Thyroid gland (tissue), 4 donors: ENCODE results near the gene BAHCC1.

Experiments used
- POLR2A ChIP-seq, 2 donors: fragments of 450-650 bp; IDR thresholded peaks; one replicate each; pipeline ENCODE4 v1.6.1; 2017; ENCODE audit warnings: antibody characterized with exemption in 2 of 2, mild to moderate bottlenecking in 2 of 2, moderate library complexity in 1 of 2
- TF ChIP-seq, protein P1 (sequence below), 6 experiments: fragments of 200-600 bp in 3 of 6; fragments of 450-650 bp in 3 of 6; sonication (generic) in 3 of 6; IDR thresholded peaks; one replicate each; pipeline ENCODE4 v1.5.1; 2016 to 2019; ENCODE audit warnings: antibody characterized with exemption in 6 of 6, mild to moderate bottlenecking in 2 of 6, inconsistent platforms in 1 of 6, moderate library complexity in 1 of 6

DNA sequence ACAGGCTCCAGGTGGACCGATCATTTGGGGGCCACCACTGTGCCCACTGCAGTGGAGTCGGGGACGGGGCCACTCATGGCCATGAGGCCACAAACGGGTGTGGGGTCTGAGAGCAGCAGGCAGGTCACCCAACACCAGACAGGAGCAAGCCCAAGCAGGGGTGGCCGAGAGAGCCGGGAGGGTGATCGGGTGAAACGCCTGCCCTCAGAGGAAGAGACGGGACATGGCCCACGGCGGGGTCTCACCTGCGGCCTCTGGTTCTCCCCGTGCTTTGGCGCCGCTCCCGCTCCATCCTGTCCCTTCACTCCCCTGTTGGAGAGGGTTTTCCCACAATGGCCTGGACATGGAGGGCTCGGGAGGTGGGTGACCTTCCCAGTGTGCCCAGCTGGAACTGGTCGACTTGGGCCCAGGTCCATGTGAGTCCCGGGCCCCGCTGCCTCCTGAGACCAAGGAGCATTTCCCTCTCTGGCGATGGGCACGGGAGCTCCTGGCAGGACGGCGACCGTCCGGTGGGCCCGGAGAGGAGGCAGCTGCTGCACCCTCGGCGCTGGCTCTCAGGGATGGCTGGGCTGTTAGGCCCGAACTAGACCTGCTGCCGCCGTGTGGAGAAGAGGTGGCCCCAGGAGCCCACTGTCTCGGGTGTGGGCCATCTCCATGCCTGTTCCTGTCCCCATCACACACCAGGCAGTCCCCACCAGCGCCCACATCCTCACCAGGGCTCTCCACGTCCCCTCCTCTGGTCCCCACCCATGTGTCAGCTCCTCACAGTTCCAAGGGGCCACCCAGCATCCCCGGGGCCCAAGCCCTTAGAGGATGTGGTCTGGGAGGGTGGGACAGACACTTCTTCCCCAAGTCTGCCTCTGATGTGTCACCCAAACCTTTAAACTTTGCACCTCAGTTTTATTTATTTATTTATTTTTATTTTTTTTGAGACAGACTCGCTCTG is 13.4 kb upstream of the BAHCC1 start:
- TF ChIP-seq, protein P1, sequence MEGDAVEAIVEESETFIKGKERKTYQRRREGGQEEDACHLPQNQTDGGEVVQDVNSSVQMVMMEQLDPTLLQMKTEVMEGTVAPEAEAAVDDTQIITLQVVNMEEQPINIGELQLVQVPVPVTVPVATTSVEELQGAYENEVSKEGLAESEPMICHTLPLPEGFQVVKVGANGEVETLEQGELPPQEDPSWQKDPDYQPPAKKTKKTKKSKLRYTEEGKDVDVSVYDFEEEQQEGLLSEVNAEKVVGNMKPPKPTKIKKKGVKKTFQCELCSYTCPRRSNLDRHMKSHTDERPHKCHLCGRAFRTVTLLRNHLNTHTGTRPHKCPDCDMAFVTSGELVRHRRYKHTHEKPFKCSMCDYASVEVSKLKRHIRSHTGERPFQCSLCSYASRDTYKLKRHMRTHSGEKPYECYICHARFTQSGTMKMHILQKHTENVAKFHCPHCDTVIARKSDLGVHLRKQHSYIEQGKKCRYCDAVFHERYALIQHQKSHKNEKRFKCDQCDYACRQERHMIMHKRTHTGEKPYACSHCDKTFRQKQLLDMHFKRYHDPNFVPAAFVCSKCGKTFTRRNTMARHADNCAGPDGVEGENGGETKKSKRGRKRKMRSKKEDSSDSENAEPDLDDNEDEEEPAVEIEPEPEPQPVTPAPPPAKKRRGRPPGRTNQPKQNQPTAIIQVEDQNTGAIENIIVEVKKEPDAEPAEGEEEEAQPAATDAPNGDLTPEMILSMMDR (IDR thresholded peaks at IDR 0.05) = no peak
- no peak for TF ChIP-seq POLR2A (IDR thresholded peaks at IDR 0.05)
